IPS-NIHi11 (cell line): ENCODE measurements around the gene SNRPA1.
"Not testable (repeated sequence)": the region's sequence is repeated elsewhere in the genome, so short reads cannot be mapped to it uniquely, and the experiment has no call there.

Experiments used
- DNase-seq: peaks from one replicate; pipeline ENCODE4 v3.0.0; 2012; ENCODE audit warnings: mixed read lengths, low spot score

Gene SNRPA1

GRCh38 chr15:101294731-101295606, at the start of gene SNRPA1:
Gene SNRPA1, minus strand, starts transcription at chr15:101295248. Its CDS starts 70 bp downstream, at chr15:101295178.
- peak; percentile 98 for DNase-seq

- DNase-seq: no peak
These were observed 47.0 kb upstream of the SNRPA1 start for GRCh38 chr15:101342056-101342455.

GRCh38 chr15:101338502-101339057, 43.5 kb upstream of the SNRPA1 start:
- DNase-seq: no peak

GRCh38 chr15:101337976-101338375, 42.9 kb upstream of the SNRPA1 start:
- DNase-seq: no peak

- DNase-seq: not testable (repeated sequence)
These were observed 39.1 kb upstream of the SNRPA1 start for GRCh38 chr15:101333907-101334789.

GRCh38 chr15:101332061-101332467, 37.0 kb upstream of the SNRPA1 start:
- DNase-seq: no peak

- DNase-seq: no peak
These were observed 34.9 kb upstream of the SNRPA1 start for GRCh38 chr15:101329867-101330380.

- no peak for DNase-seq
These were observed 34.3 kb upstream of the SNRPA1 start for GRCh38 chr15:101329309-101329863.

- DNase-seq: no peak
These were observed 33.0 kb upstream of the SNRPA1 start for GRCh38 chr15:101328001-101328400.

GRCh38 chr15:101327147-101327740, 32.2 kb upstream of the SNRPA1 start:
- DNase-seq: no peak

- no peak for DNase-seq
These were observed 31.6 kb upstream of the SNRPA1 start for GRCh38 chr15:101326462-101327146.

- no peak for DNase-seq
These were observed 30.9 kb upstream of the SNRPA1 start for GRCh38 chr15:101326026-101326315.

GRCh38 chr15:101325263-101326025, 30.4 kb upstream of the SNRPA1 start:
- no peak for DNase-seq

- no peak for DNase-seq
These were observed 29.6 kb upstream of the SNRPA1 start for GRCh38 chr15:101324524-101325177.

GRCh38 chr15:101323793-101324523, 28.9 kb upstream of the SNRPA1 start:
- DNase-seq: no peak

- no peak for DNase-seq
These were observed 27.9 kb upstream of the SNRPA1 start for GRCh38 chr15:101322854-101323477.

- no peak for DNase-seq
These were observed 27.1 kb upstream of the SNRPA1 start for GRCh38 chr15:101322016-101322695.

GRCh38 chr15:101320501-101321052, 25.5 kb upstream of the SNRPA1 start:
- DNase-seq: peak; percentile 79
